ENCODE measurements around the gene SEPTIN3. TPM values are rescaled to one million over a fixed set of nuclear protein-coding genes. Genes with fewer than 3 reads are reported as not detected.

Gene SEPTIN3
- total RNA-seq, 1 experiment from 2014 or later: 3.9 TPM

GRCh38 chr22:41991111-41991510, 21.9 kb downstream of the SEPTIN3 start:
- ATAC-seq (no peak), DNase-seq (ENCODE audit: low read depth, low spot score) (no peak)
- intact Hi-C loops (cut with micrococcal nuclease; ENCODE audit: unreplicated experiment): no loop called here
- BruUV-seq (replicated peaks): no TSS peak
- no peaks in the 10 kb centered on the region for H3K27me3 ChIP-seq (ENCODE audit: control insufficient read depth, insufficient read depth, low read length)
- no peak overlapping the region for H3K4me3 ChIP-seq (ENCODE audit: low read depth in 2 of 2, low read length in 2 of 2)
- TF ChIP-seq CTCF (IDR thresholded peaks at IDR 0.05) (no peak), SIN3A (IDR thresholded peaks at IDR 0.05; ENCODE audit: borderline replicate concordance, insufficient read depth, low read depth, low read length) (no peak), REST (IDR thresholded peaks at IDR 0.05; ENCODE audit: insufficient read depth in 1 of 2, low read depth in 2 of 2, low read length in 1 of 2) (no peak)
- POLR2A ChIA-PET: no interaction called here
- H3K36me3 ChIP-seq (ENCODE audit: control insufficient read depth, insufficient read depth, low read length): no peaks in the 10 kb centered on the region
- H3K9me3 ChIP-seq (ENCODE audit: control insufficient read depth, insufficient read depth, low read depth, low read length): no peaks in the 10 kb centered on the region
- H3K27ac ChIP-seq (ENCODE audit: low read length): no peak overlapping the region
- in situ Hi-C loops (cut with HindIII; ENCODE audit: low pct_unique_long_range_greater_than_20kb, low sequenced_read_pairs): no loop called here
- CTCF ChIA-PET: no interaction called here
- H3K4me1 ChIP-seq (ENCODE audit: control insufficient read depth, insufficient read depth, low read length): no peaks in the 10 kb centered on the region

GRCh38 chr22:41992496-41992895, 23.3 kb downstream of the SEPTIN3 start:
- CTCF ChIA-PET: no interaction called here
- H3K27ac ChIP-seq (ENCODE audit: low read length): no peak overlapping the region
- TF ChIP-seq POLR2AphosphoS5 (IDR thresholded peaks at IDR 0.05; ENCODE audit: low read depth, low read length): no peak
- no peak for TF ChIP-seq TCF7L2 (IDR thresholded peaks at IDR 0.05; ENCODE audit: low read depth, low read length)
- TF ChIP-seq SIN3A (IDR thresholded peaks at IDR 0.05; ENCODE audit: borderline replicate concordance, insufficient read depth, low read depth, low read length): no peak
- TF ChIP-seq CTCF (IDR thresholded peaks at IDR 0.05): no peak
- TF ChIP-seq REST (IDR thresholded peaks at IDR 0.05; ENCODE audit: insufficient read depth in 1 of 2, low read depth in 2 of 2, low read length in 1 of 2): no peak
- POLR2A ChIA-PET: no interaction called here
- no peaks in the 10 kb centered on the region for H3K36me3 ChIP-seq (ENCODE audit: control insufficient read depth, insufficient read depth, low read length)
- H3K4me1 ChIP-seq (ENCODE audit: control insufficient read depth, insufficient read depth, low read length): no peaks in the 10 kb centered on the region
- no TSS peak for BruUV-seq (replicated peaks)
- DNase-seq (ENCODE audit: low read depth, low spot score): no peak
- no peak overlapping the region for H3K4me3 ChIP-seq (ENCODE audit: low read depth in 2 of 2, low read length in 2 of 2)
- H3K9me3 ChIP-seq (ENCODE audit: control insufficient read depth, insufficient read depth, low read depth, low read length): no peaks in the 10 kb centered on the region
- intact Hi-C loops (cut with micrococcal nuclease; ENCODE audit: unreplicated experiment) (no loop called here), in situ Hi-C loops (cut with HindIII; ENCODE audit: low pct_unique_long_range_greater_than_20kb, low sequenced_read_pairs) (no loop called here)
- no peaks in the 10 kb centered on the region for H3K27me3 ChIP-seq (ENCODE audit: control insufficient read depth, insufficient read depth, low read length)
- no peak for ATAC-seq
